A673 (cell line): ENCODE measurements around the gene WDCP.

Experiments
- CTCF ChIP-seq: fragments of 300-800, 200-600 bp; sonication (generic); conservative IDR thresholded peaks from 2 replicates; pipeline ENCODE4 v1.5.1; 2017; ENCODE audit warnings: low read depth, mild to moderate bottlenecking, antibody characterized with exemption, low read length, moderate library complexity, mixed read lengths
- EZH2 ChIP-seq: fragments of 200-600 bp; sonication (generic); IDR thresholded peaks from 2 replicates; pipeline ENCODE4 v1.6.1; 2017; ENCODE audit warnings: borderline replicate concordance, low read depth, mild to moderate bottlenecking, mixed read lengths, antibody characterized with exemption, low read length; ENCODE audit not compliant: poor library complexity, severe bottlenecking

GRCh38 chr2:24075259-24075658 is 28.1 kb upstream of the WDCP start:
- TF ChIP-seq CTCF (no peak), EZH2 (no peak)
